Measurements from ENCODE around the gene GALNT16. TPM values are rescaled to one million over a fixed set of nuclear protein-coding genes. Genes with fewer than 3 reads are reported as not detected.
"Not testable (repeated sequence)": the region's sequence is repeated elsewhere in the genome, so short reads cannot be mapped to it uniquely, and the experiment has no call there.

GALNT16 gene
- total RNA-seq, 2 experiments from 2014 or later: not detected

- no peaks in the 10 kb centered on the region for H3K27me3 Mint-ChIP-seq
- H3K4me3 Mint-ChIP-seq: no peak overlapping the region
- ChIA-PET CTCF (interaction anchor here (1.1 kb wide), 1 partner anchor 9 kb away, joined by 3 read pairs; no protein-coding TSS in a partner anchor), POLR2A (no interaction called here)
- H3K4me1 Mint-ChIP-seq: no peaks in the 10 kb centered on the region
- H3K9me3 Mint-ChIP-seq: no peaks in the 10 kb centered on the region
- peaks cover 48% of the 10 kb centered on the region for H3K36me3 Mint-ChIP-seq (ENCODE audit: low read depth)
- no peak for DNase-seq
- H3K27ac Mint-ChIP-seq: no peak overlapping the region
Observed at GRCh38 chr14:69375722-69376121, 115.8 kb downstream of the GALNT16 start.

GRCh38 chr14:69376439-69376838 is 116.5 kb downstream of the GALNT16 start:
- ChIA-PET POLR2A (no interaction called here), CTCF (interaction anchor here (1.2 kb wide), 1 partner anchor 13 kb away, joined by 3 read pairs; no protein-coding TSS in a partner anchor)
- Mint-ChIP-seq H3K27ac (no peak overlapping the region), H3K9me3 (no peaks in the 10 kb centered on the region), H3K4me3 (no peak overlapping the region), H3K36me3 (ENCODE audit: low read depth) (peaks cover 48% of the 10 kb centered on the region), H3K4me1 (no peaks in the 10 kb centered on the region), H3K27me3 (no peaks in the 10 kb centered on the region)
- no peak for DNase-seq

- no peaks in the 10 kb centered on the region for H3K4me1 Mint-ChIP-seq
- CTCF ChIA-PET: no interaction called here
Observed at GRCh38 chr14:69378274-69378673, 118.3 kb downstream of the GALNT16 start.

GRCh38 chr14:69387311-69387710 is 127.4 kb downstream of the GALNT16 start:
- POLR2A ChIA-PET: no interaction called here
- no peak for DNase-seq
- no peaks in the 10 kb centered on the region for H3K9me3 Mint-ChIP-seq
- H3K27ac Mint-ChIP-seq: no peak overlapping the region
- no peak overlapping the region for H3K4me3 Mint-ChIP-seq
- H3K36me3 Mint-ChIP-seq (ENCODE audit: low read depth): peaks cover 70% of the 10 kb centered on the region
- H3K27me3 Mint-ChIP-seq: no peaks in the 10 kb centered on the region
- H3K4me1 Mint-ChIP-seq: peaks cover 35% of the 10 kb centered on the region
- CTCF ChIA-PET: interaction anchor here (1.3 kb wide), 1 partner anchor 72 kb away, joined by 3 read pairs; no protein-coding TSS in a partner anchor

More at GRCh38 chr14:69378274-69378673, 118.3 kb downstream of the GALNT16 start:
- H3K9me3 Mint-ChIP-seq: no peaks in the 10 kb centered on the region
- POLR2A ChIA-PET: no interaction called here
- no peaks in the 10 kb centered on the region for H3K27me3 Mint-ChIP-seq
- DNase-seq: no peak
- no peak overlapping the region for H3K4me3 Mint-ChIP-seq
- peaks cover 48% of the 10 kb centered on the region for H3K36me3 Mint-ChIP-seq (ENCODE audit: low read depth)
- H3K27ac Mint-ChIP-seq: no peak overlapping the region

GRCh38 chr14:69391400-69391799 is 131.4 kb downstream of the GALNT16 start:
- H3K27ac Mint-ChIP-seq, POLR2A ChIA-PET, DNase-seq, H3K4me3 Mint-ChIP-seq, CTCF ChIA-PET, H3K9me3 Mint-ChIP-seq, H3K27me3 Mint-ChIP-seq: not testable (repeated sequence)
- Mint-ChIP-seq H3K36me3 (ENCODE audit: low read depth) (peaks cover 80% of the 10 kb centered on the region), H3K4me1 (peaks cover 59% of the 10 kb centered on the region)

- Mint-ChIP-seq H3K27ac (no peak overlapping the region), H3K27me3 (no peaks in the 10 kb centered on the region), H3K4me3 (no peak overlapping the region), H3K9me3 (no peaks in the 10 kb centered on the region), H3K36me3 (ENCODE audit: low read depth) (peaks cover 81% of the 10 kb centered on the region), H3K4me1 (peaks cover 66% of the 10 kb centered on the region)
- POLR2A ChIA-PET: interaction anchor here (0.6 kb wide), 1 partner anchor 83 kb away, joined by 6 read pairs; no protein-coding TSS in a partner anchor
- CTCF ChIA-PET: interaction anchor here (0.7 kb wide), 1 partner anchor 242 kb away, joined by 5 read pairs; no protein-coding TSS in a partner anchor
- DNase-seq: no peak
Observed at GRCh38 chr14:69392481-69392880, 132.5 kb downstream of the GALNT16 start.

- peaks cover 65% of the 10 kb centered on the region for H3K36me3 Mint-ChIP-seq (ENCODE audit: low read depth)
- no peak for DNase-seq
- H3K27ac Mint-ChIP-seq: peak overlapping the region; percentile 16
- no peaks in the 10 kb centered on the region for H3K27me3 Mint-ChIP-seq
- POLR2A ChIA-PET: no interaction called here
- CTCF ChIA-PET: interaction anchor here (1.2 kb wide), 1 partner anchor 64 kb away, joined by 8 read pairs; no protein-coding TSS in a partner anchor
- peak overlapping the region; percentile 89 for H3K4me3 Mint-ChIP-seq
- H3K9me3 Mint-ChIP-seq: no peaks in the 10 kb centered on the region
- peaks cover 70% of the 10 kb centered on the region for H3K4me1 Mint-ChIP-seq
Observed at GRCh38 chr14:69395929-69396328, 136.0 kb downstream of the GALNT16 start.

- CTCF ChIA-PET: interaction anchor here (1.6 to 2.0 kb wide), 2 partner anchors 14 to 244 kb away, joined by 3 to 12 read pairs; no protein-coding TSS in a partner anchor
- H3K4me1 Mint-ChIP-seq: peaks cover 66% of the 10 kb centered on the region
- peak within 1 kb of the TSS; percentile 98 for H3K27ac Mint-ChIP-seq
Observed at GRCh38 chr14:69398053-69398817, 138.3 kb downstream of the GALNT16 start, which contains the start of the genes ERH and SLC39A9. Gene ERH, minus strand, starts transcription at chr14:69398299. Its CDS starts 66 bp downstream, at chr14:69398233. Gene SLC39A9, plus strand, starts transcription at chr14:69398692. Its CDS starts 678 bp downstream, at chr14:69399370.

GRCh38 chr14:69398818-69399210 is 138.9 kb downstream of the GALNT16 start:
- Mint-ChIP-seq H3K4me1 (peaks cover 62% of the 10 kb centered on the region), H3K9me3 (no peaks in the 10 kb centered on the region), H3K27me3 (no peaks in the 10 kb centered on the region), H3K4me3 (peak overlapping the region; percentile 89), H3K36me3 (ENCODE audit: low read depth) (peaks cover 41% of the 10 kb centered on the region), H3K27ac (peak overlapping the region; percentile 98)
- ChIA-PET POLR2A (no interaction called here), CTCF (no interaction called here)
- DNase-seq: no peak

More at GRCh38 chr14:69398053-69398817, 138.3 kb downstream of the GALNT16 start, which contains the start of the genes ERH and SLC39A9:
- Mint-ChIP-seq H3K36me3 (ENCODE audit: low read depth) (peaks cover 45% of the 10 kb centered on the region), H3K4me3 (peak within 1 kb of the TSS; percentile 89), H3K9me3 (no peaks in the 10 kb centered on the region), H3K27me3 (no peaks in the 10 kb centered on the region)
- peak; percentile 97 for DNase-seq
- POLR2A ChIA-PET: interaction anchor here (0.7 kb wide), 2 partner anchors 151 to 276 kb away, joined by 3 read pairs; no protein-coding TSS in a partner anchor

GRCh38 chr14:69399750-69400149 is 139.8 kb downstream of the GALNT16 start:
- ChIA-PET CTCF (interaction anchor here (0.7 kb wide), 1 partner anchor 270 kb away, joined by 4 read pairs; no protein-coding TSS in a partner anchor), POLR2A (no interaction called here)
- H3K9me3 Mint-ChIP-seq: no peaks in the 10 kb centered on the region
- H3K4me3 Mint-ChIP-seq: peak overlapping the region; percentile 89
- peaks cover 35% of the 10 kb centered on the region for H3K36me3 Mint-ChIP-seq (ENCODE audit: low read depth)
- no peaks in the 10 kb centered on the region for H3K27me3 Mint-ChIP-seq
- H3K27ac Mint-ChIP-seq: peak overlapping the region; percentile 98
- no peak for DNase-seq
- peaks cover 59% of the 10 kb centered on the region for H3K4me1 Mint-ChIP-seq

GRCh38 chr14:69400154-69400553 is 140.2 kb downstream of the GALNT16 start:
- peak overlapping the region; percentile 98 for H3K27ac Mint-ChIP-seq

GRCh38 chr14:69401841-69402240 is 141.9 kb downstream of the GALNT16 start:
- no peaks in the 10 kb centered on the region for H3K27me3 Mint-ChIP-seq
- no peak for DNase-seq
- H3K36me3 Mint-ChIP-seq (ENCODE audit: low read depth): peaks cover 20% of the 10 kb centered on the region
- no peak overlapping the region for H3K27ac Mint-ChIP-seq
- CTCF ChIA-PET: no interaction called here
- no peak overlapping the region for H3K4me3 Mint-ChIP-seq
- H3K4me1 Mint-ChIP-seq: peaks cover 38% of the 10 kb centered on the region
- no peaks in the 10 kb centered on the region for H3K9me3 Mint-ChIP-seq
- POLR2A ChIA-PET: no interaction called here

More at GRCh38 chr14:69400154-69400553, 140.2 kb downstream of the GALNT16 start:
- ChIA-PET CTCF (interaction anchor here (0.7 kb wide), 1 partner anchor 271 kb away, joined by 4 read pairs; no protein-coding TSS in a partner anchor), POLR2A (no interaction called here)
- H3K9me3 Mint-ChIP-seq: no peaks in the 10 kb centered on the region
- peaks cover 55% of the 10 kb centered on the region for H3K4me1 Mint-ChIP-seq
- peak overlapping the region; percentile 89 for H3K4me3 Mint-ChIP-seq
- no peaks in the 10 kb centered on the region for H3K27me3 Mint-ChIP-seq
- no peak for DNase-seq
- H3K36me3 Mint-ChIP-seq (ENCODE audit: low read depth): peaks cover 33% of the 10 kb centered on the region

- no peak overlapping the region for H3K4me3 Mint-ChIP-seq
- peaks cover 34% of the 10 kb centered on the region for H3K4me1 Mint-ChIP-seq
- no peaks in the 10 kb centered on the region for H3K9me3 Mint-ChIP-seq
- ChIA-PET POLR2A (no interaction called here), CTCF (no interaction called here)
- no peak for DNase-seq
- H3K36me3 Mint-ChIP-seq (ENCODE audit: low read depth): peaks cover 17% of the 10 kb centered on the region
- no peaks in the 10 kb centered on the region for H3K27me3 Mint-ChIP-seq
- no peak overlapping the region for H3K27ac Mint-ChIP-seq
Observed at GRCh38 chr14:69404478-69404877, 144.5 kb downstream of the GALNT16 start.
